Peyer's patch (tissue), 4 donors: Measurements from ENCODE around the gene DNM3. TPM values are rescaled to one million over a fixed set of nuclear protein-coding genes. Genes with fewer than 3 reads are reported as not detected.

Source experiments
- DNase-seq, 3 donors: peaks; one replicate each; pipeline ENCODE4 v3.0.0-alpha.2; 2017 to 2019
- H3K27ac ChIP-seq, 4 donors: fragments of 200-600 bp; sonication (generic); one replicate each; pipeline ENCODE4 v1.5.1; 2016 to 2019
- H3K27me3 ChIP-seq, 2 donors: fragments of 200-600 bp; sonication (generic); one replicate each; pipeline ENCODE4 v1.5.1; 2019
- H3K36me3 ChIP-seq, 3 donors: fragments of 200-600 bp; sonication (generic); one replicate each; pipeline ENCODE4 v1.5.1; 2016 to 2019
- H3K4me1 ChIP-seq, 4 donors: fragments of 200-600 bp; sonication (generic); one replicate each; pipeline ENCODE4 v1.5.1; 2016 to 2019
- H3K4me3 ChIP-seq, 4 donors: fragments of 200-600 bp; sonication (generic); 1 replicate in 3 of 4; 2 replicates in 1 of 4; pipeline ENCODE4 v1.5.1; 2016 to 2019; ENCODE audit warnings: mild to moderate bottlenecking in 1 of 4
- H3K9me3 ChIP-seq, 4 donors: fragments of 200-600 bp; sonication (generic); one replicate each; pipeline ENCODE4 v1.5.1; 2016 to 2019; ENCODE audit warnings: mild to moderate bottlenecking in 1 of 4
- POLR2A ChIP-seq, 2 donors: fragments of 450-650 bp; IDR thresholded peaks; one replicate each; pipeline ENCODE4 v1.5.1; 2017; ENCODE audit warnings: antibody characterized with exemption in 2 of 2, mild to moderate bottlenecking in 2 of 2, moderate library complexity in 2 of 2
- total RNA-seq, 4 donors: library from RNA; depleted of rRNA; stranded (reverse); fragments of >200 nt; gene quantifications; one replicate each; pipeline ENCODE4 v1.1.0, GENCODE V29; 2016
- TF ChIP-seq, protein P1 (sequence below), 6 experiments: fragments of 450-650 bp in 4 of 6; fragments of 200-600 bp in 2 of 6; sonication (generic) in 1 of 6; IDR thresholded peaks; one replicate each; pipeline ENCODE4 v1.5.1; 2017 to 2019; ENCODE audit warnings: antibody characterized with exemption in 6 of 6, mild to moderate bottlenecking in 3 of 6, moderate library complexity in 1 of 6

The DNM3 gene
- total RNA-seq, 4 donors from 2014 or later, result 1.4 to 11.6 (median 2.0) TPM

DNA sequence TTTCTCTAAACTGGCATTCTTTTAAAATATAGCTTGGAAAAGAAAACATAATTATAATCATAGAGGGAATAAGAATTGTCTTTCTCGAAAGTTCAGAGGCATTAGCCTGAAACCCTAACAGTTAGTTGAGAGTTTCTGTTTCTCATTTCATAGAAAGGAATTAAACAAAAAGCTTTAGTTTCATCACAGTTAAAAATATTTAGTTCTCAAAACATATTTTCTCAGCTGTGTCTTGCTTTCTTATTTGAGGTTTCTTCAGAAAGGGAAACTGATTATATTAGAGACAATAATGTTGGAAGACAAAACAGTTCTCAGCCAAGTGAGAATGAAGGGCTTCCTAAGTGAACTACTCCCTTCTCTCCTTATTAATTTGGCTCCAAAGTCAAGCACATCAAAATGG is 503.8 kb downstream of the DNM3 start:
- Histone ChIP-seq H3K4me3 (no peak overlapping the region), H3K27ac (no peak overlapping the region)
- no peak for TF ChIP-seq POLR2A (IDR thresholded peaks at IDR 0.05)
- TF ChIP-seq, protein P1, sequence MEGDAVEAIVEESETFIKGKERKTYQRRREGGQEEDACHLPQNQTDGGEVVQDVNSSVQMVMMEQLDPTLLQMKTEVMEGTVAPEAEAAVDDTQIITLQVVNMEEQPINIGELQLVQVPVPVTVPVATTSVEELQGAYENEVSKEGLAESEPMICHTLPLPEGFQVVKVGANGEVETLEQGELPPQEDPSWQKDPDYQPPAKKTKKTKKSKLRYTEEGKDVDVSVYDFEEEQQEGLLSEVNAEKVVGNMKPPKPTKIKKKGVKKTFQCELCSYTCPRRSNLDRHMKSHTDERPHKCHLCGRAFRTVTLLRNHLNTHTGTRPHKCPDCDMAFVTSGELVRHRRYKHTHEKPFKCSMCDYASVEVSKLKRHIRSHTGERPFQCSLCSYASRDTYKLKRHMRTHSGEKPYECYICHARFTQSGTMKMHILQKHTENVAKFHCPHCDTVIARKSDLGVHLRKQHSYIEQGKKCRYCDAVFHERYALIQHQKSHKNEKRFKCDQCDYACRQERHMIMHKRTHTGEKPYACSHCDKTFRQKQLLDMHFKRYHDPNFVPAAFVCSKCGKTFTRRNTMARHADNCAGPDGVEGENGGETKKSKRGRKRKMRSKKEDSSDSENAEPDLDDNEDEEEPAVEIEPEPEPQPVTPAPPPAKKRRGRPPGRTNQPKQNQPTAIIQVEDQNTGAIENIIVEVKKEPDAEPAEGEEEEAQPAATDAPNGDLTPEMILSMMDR (IDR thresholded peaks at IDR 0.05), result no peak

DNA sequence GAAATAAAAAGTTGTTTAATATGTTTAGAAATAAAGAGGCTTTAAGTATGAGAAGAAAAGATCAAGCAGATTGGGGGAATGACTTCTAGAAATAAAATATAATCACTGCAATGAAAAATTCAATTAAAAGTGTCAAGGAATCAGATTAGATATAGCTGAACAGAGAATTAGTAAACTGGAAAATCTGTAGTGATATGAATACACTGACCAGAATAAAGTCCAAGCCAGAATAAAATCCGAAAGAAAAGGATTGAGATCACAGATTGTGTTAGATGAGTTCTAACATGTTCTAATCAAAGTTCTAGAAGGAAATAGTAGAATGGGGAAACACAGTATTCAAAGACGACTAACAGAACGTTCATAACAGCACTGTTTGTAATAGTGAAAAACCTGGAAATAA is 506.1 kb downstream of the DNM3 start:
- TF ChIP-seq, protein P1 (IDR thresholded peaks at IDR 0.05), result no peak
- TF ChIP-seq POLR2A (IDR thresholded peaks at IDR 0.05), result no peak
- Histone ChIP-seq H3K9me3 (no peaks in the 10 kb centered on the region), H3K36me3 (no peaks in the 10 kb centered on the region), H3K27me3 (no peaks in the 10 kb centered on the region), H3K4me3 (no peak overlapping the region), H3K4me1 (peaks cover 0 to 11% (median 4%) of the 10 kb centered on the region in 4 donors), H3K27ac (no peak overlapping the region)
- DNase-seq, result no peak

More for the DNA sequence above, 503.8 kb downstream of the DNM3 start:
- Histone ChIP-seq H3K9me3 (no peaks in the 10 kb centered on the region), H3K4me1 (peaks cover 0 to 8% (median 0%) of the 10 kb centered on the region in 4 donors), H3K27me3 (no peaks in the 10 kb centered on the region), H3K36me3 (no peaks in the 10 kb centered on the region)
- no peak for DNase-seq

DNA sequence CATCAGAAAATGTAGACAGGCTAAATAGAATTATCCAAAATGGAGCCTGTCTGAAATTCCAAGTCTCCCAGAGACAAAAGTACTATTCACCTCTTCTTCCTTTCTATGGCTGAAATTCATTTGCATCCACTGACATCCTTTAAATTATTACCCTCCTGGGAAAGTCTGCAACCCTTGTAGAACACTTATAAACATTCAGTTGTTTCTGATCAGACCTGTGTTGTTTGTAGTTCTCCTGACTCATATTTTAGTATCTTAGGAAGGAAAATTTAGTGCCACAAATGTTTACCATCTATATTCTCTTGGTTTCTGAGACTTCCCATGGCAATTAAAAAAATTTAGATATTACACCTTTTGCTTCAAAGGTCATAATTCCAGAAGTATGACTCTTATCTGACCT is 509.6 kb downstream of the DNM3 start:
- H3K4me1 ChIP-seq, result peaks cover 0 to 13% (median 0%) of the 10 kb centered on the region in 4 donors
- H3K27ac ChIP-seq, result no peak overlapping the region
- H3K9me3 ChIP-seq, result no peaks in the 10 kb centered on the region
- no peaks in the 10 kb centered on the region for H3K27me3 ChIP-seq
- TF ChIP-seq, protein P1 (IDR thresholded peaks at IDR 0.05), result no peak
- TF ChIP-seq POLR2A (IDR thresholded peaks at IDR 0.05), result no peak
- no peak for DNase-seq
- H3K36me3 ChIP-seq, result no peaks in the 10 kb centered on the region
- H3K4me3 ChIP-seq, result no peak overlapping the region

DNA sequence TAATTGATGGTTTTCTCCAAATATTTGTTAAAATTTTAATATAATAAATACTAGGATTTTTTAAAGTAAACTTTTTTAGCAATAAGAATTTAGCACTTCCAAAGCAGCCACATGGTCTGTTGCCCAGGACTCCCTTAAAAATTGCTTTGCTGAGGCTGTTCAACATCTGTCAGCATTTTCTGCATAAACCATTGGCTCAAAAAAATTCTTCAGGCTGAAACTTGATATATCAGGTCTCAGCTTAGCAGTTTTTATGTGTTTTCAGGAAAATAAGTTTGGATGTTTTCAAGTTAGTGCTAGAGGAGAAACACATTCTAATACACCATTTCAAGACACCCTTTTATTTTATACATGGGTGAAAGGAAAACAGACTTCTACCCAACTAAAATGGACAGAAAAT is 510.0 kb downstream of the DNM3 start:
- peaks cover 0 to 18% (median 1%) of the 10 kb centered on the region in 4 donors for H3K4me1 ChIP-seq
- no peaks in the 10 kb centered on the region for H3K9me3 ChIP-seq
- H3K27ac ChIP-seq, result peak overlapping the region in 1 of 4 donors; percentile 8
- H3K36me3 ChIP-seq, result no peaks in the 10 kb centered on the region
- no peak for DNase-seq
- no peaks in the 10 kb centered on the region for H3K27me3 ChIP-seq
- no peak for TF ChIP-seq POLR2A (IDR thresholded peaks at IDR 0.05)
- TF ChIP-seq, protein P1 (IDR thresholded peaks at IDR 0.05), result no peak
- no peak overlapping the region for H3K4me3 ChIP-seq

DNA sequence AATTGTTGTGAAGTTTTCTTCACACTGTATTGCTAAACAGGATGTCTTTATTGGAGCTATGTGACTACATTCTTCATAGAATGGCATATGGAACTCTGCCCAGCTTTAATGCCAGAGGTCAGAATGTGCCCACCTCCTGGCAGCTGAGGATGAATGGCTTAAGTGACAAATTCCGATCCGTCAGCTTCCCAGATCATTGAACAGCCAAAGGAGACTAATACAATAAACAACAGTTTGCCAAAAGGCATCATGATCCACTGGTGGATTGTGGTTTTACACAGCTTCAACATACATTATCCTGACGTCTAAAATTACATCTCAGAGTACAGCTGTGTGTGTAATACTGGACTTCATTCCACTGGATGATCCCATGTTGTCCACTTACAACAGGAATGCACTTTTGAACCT is 510.5 kb downstream of the DNM3 start:
- Histone ChIP-seq H3K36me3 (no peaks in the 10 kb centered on the region), H3K27me3 (no peaks in the 10 kb centered on the region), H3K4me3 (no peak overlapping the region), H3K27ac (peak overlapping the region in 1 of 4 donors; percentile 8), H3K4me1 (peaks cover 0 to 20% (median 2%) of the 10 kb centered on the region in 4 donors), H3K9me3 (no peaks in the 10 kb centered on the region)
- DNase-seq, result no peak
- no peak for TF ChIP-seq POLR2A (IDR thresholded peaks at IDR 0.05)
- TF ChIP-seq, protein P1 (IDR thresholded peaks at IDR 0.05), result no peak

DNA sequence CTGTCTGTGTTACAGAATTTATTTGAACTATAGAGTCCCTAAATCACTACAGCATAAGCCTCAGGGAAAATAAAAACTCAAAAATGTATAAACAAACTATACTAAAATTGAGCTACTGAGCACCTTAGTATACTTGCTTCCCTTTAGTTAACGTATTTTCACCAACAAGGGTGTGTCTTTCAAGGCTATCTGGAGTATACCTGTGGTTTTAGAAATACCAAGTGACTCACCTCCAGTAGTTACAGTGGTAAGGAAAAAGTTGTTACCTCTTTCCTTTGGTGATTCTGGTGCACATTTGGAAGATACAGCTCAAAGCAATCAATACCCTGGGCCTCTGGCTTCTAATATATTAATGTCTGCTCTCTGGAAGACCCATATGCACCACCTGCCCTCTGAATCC is 511.1 kb downstream of the DNM3 start:
- TF ChIP-seq, protein P1 (IDR thresholded peaks at IDR 0.05), result no peak
- TF ChIP-seq POLR2A (IDR thresholded peaks at IDR 0.05), result no peak

More for the DNA sequence above, 511.1 kb downstream of the DNM3 start:
- H3K36me3 ChIP-seq, result no peaks in the 10 kb centered on the region
- H3K4me3 ChIP-seq, result no peak overlapping the region
- H3K27me3 ChIP-seq, result no peaks in the 10 kb centered on the region
- H3K27ac ChIP-seq, result no peak overlapping the region
- H3K4me1 ChIP-seq, result peaks cover 0 to 27% (median 2%) of the 10 kb centered on the region in 4 donors
- no peak for DNase-seq
- H3K9me3 ChIP-seq, result no peaks in the 10 kb centered on the region
